HK-2 (cell line): ENCODE data around the gene PDS5B.
A peak's percentile ranks its signal among the peaks of the same experiment; 100 is the strongest.
"Not testable (repeated sequence)": the region's sequence is repeated elsewhere in the genome, so short reads cannot be mapped to it uniquely, and the experiment has no call there.

Experiments
- DNase-seq: peaks from one replicate; pipeline ENCODE4 v3.0.0-alpha.2; 2018; ENCODE audit not compliant: unreplicated experiment

Gene PDS5B, protein sequence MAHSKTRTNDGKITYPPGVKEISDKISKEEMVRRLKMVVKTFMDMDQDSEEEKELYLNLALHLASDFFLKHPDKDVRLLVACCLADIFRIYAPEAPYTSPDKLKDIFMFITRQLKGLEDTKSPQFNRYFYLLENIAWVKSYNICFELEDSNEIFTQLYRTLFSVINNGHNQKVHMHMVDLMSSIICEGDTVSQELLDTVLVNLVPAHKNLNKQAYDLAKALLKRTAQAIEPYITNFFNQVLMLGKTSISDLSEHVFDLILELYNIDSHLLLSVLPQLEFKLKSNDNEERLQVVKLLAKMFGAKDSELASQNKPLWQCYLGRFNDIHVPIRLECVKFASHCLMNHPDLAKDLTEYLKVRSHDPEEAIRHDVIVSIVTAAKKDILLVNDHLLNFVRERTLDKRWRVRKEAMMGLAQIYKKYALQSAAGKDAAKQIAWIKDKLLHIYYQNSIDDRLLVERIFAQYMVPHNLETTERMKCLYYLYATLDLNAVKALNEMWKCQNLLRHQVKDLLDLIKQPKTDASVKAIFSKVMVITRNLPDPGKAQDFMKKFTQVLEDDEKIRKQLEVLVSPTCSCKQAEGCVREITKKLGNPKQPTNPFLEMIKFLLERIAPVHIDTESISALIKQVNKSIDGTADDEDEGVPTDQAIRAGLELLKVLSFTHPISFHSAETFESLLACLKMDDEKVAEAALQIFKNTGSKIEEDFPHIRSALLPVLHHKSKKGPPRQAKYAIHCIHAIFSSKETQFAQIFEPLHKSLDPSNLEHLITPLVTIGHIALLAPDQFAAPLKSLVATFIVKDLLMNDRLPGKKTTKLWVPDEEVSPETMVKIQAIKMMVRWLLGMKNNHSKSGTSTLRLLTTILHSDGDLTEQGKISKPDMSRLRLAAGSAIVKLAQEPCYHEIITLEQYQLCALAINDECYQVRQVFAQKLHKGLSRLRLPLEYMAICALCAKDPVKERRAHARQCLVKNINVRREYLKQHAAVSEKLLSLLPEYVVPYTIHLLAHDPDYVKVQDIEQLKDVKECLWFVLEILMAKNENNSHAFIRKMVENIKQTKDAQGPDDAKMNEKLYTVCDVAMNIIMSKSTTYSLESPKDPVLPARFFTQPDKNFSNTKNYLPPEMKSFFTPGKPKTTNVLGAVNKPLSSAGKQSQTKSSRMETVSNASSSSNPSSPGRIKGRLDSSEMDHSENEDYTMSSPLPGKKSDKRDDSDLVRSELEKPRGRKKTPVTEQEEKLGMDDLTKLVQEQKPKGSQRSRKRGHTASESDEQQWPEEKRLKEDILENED (N-terminal part only)

GRCh38 chr13:32586080-32586900 lies at the start of gene PDS5B:
PDS5B (plus strand) TSS chr13:32586452; CDS start chr13:32648773, 62,321 bp downstream.
- peak; percentile 87 for DNase-seq

DNA sequence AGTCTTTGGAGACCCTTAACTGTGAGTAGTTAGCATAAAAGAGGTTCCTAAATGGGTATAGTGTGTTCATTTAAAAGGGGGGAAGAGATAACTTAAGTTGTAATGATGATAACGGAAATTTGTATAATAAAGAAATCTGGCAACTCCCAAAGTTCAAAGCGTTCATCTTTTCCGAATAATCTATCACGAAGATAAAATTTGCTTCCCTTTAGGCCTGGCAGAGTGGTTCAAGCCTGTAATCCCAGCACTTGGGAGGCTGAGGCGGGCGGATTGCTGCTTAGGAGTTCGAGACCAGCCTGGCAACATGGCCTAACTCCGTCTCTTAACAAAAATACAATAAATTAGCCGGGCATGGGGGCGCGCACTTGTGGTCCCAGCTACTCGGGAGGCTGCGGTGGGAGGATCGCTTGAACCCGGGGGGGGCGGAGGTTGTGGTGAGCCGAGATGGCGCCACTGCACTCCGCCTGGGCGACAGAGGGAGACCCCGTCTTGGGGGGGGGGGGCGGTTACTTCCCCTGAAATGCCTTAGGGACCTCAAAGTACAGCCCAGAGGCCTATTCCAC lies 48.6 kb upstream of the PDS5B start:
- peak; percentile 9 for DNase-seq

GRCh38 chr13:32538143-32538620 lies 48.1 kb upstream of the PDS5B start:
- no peak for DNase-seq

- peak; percentile 83 for DNase-seq
Measured at GRCh38 chr13:32538621-32539246, 47.5 kb upstream of the PDS5B start, which contains the start of gene N4BP2L2. N4BP2L2 (minus strand) TSS chr13:32538795; CDS start chr13:32537027, 1,768 bp downstream.

DNA sequence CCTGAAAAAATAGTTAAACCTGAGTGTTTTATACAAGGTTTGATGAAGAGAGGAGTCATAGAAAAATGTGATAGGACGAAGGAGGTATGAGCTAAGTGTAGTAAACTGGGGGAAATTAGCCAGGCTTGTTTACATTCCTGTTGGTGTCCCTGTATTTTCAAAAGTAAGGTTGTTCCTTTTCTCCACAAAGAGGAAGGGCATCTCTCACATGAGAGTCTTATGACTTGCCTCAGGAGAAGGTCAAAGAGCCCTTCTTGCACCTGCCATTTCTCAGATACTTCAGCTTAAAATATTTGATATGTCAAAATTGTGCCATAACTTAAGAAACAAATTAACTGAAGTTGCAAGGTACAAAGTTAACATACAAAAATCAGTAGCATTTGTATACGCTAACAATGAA lies 44.0 kb upstream of the PDS5B start:
- no peak for DNase-seq

DNA sequence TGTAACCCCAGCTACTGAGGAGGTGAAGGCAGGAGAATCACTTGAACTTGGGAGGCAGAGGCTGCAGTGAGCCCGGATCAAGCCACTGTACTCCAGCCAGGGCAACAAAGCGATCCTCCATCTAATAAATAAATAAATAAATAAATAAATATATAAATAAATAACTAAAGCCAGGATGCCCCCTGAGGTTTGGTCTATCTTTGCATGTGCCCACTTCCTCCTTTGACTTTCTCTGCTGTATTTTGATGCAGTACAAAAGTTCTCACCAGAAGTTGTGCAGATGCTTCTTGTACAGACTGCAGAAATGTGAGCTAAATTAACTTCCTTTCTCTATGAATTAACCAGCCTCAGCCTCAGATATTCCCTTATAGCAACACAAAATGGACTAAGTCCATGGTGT lies 41.2 kb upstream of the PDS5B start:
- DNase-seq: no peak

DNA sequence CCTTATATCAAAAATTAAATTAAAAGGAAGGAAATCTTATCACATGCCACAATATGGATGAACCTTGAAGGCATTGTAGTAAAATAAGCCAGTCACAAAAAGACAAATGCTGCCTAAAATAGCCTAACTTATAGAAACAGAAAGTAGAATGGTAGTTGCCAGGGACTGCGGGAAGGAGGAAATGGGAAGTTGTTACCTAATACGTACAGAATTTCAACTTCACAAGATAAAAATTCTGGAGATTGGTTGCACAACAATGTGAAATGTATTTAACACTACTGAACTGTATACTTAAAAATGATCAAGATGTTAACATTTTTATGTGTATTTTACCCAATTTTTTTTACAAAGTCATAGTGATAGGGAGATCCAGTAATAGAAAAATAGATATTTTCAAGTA lies 37.4 kb upstream of the PDS5B start:
- DNase-seq: no peak

DNA sequence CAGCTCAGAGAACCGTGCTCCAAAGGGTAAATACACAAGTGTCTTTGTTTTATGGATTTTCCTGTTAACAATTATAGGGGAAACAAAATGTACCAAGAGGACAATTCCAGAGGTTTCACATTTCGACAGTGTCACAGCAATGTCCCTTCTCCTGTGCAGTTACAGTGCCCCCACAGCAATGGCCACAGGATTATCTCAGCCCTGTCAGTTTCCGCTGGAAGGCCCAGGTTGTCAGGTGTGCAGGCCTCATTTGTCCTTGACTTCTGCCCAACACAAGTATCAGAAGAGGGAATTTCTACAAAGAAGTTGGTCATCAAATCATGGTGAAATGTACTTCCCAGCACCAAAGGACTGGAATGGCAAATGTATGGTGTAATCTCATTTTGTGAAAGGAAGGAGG lies 36.5 kb upstream of the PDS5B start:
- no peak for DNase-seq

- no peak for DNase-seq
Measured at GRCh38 chr13:32553720-32554119, 32.5 kb upstream of the PDS5B start.

GRCh38 chr13:32555613-32556012 lies 30.6 kb upstream of the PDS5B start:
- no peak for DNase-seq

DNA sequence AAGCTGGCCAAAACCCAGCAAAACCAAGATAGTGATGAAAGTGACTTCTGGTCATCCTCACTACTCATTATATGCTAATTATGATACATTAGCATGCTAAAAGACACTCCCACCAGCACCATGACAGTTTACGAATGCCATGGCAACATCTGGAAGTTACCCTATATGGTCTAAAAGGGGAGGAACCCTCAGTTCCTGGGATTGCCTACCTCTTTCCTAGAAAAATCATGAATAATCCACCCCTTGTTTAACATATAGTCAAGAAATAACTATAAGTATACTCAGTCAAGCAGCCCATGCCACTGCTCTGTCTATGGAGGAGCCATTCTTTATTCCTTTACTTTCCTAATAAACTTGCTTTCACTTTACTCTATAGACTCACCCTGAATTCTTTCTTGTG lies 25.4 kb upstream of the PDS5B start:
- DNase-seq: not testable (repeated sequence)

GRCh38 chr13:32575687-32576086 lies 10.6 kb upstream of the PDS5B start:
- not testable (repeated sequence) for DNase-seq

- no peak for DNase-seq
Measured at GRCh38 chr13:32577032-32577431, 9.2 kb upstream of the PDS5B start.

DNA sequence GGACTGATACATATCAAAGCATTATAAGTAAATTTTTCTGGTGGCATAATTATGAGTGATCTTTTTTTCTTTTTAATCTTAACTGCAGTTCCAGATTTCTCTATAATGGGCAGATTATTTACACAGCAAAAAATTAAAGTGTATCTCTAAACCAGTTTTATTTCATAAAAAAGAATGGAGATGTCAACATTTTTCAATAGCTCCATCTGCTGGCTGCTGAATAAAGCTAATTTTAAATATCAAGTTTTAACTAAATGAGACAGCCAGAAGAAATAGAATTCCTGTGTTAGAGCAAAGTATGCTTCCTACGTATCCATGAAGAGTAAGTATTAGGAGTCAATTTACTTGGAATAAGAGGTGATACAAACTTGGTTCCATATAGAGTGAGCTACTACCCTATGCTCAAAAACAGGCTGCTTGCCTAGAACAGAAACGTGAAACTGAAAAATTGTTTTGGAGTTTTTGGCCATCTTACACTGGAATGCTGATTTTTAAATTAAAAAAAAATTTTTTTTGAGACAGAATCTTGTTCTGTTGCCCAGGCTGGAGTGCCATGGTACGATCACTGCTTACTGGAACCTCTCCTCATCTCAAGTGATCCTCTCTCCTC lies 5.0 kb upstream of the PDS5B start:
- no peak for DNase-seq

GRCh38 chr13:32582281-32582680 lies 4.0 kb upstream of the PDS5B start:
- DNase-seq: no peak

DNA sequence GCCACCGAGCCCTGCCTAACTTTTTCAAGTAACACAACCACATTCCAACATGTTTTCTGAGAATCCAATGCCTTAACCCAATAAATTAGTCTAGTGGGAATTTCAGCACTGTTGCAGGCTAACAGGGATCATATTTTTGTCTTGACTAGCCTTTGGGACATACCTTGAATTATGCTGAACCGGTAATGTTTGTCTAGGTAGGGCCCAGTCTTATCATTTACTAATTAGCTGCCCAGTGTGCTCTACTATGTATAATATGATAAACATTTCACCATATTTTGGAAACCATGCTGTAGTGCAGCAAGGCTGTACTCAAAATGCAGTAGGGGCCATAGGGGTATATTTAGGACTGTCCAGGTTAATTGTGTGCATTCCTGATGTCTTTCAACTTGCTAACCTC lies 3.3 kb upstream of the PDS5B start:
- DNase-seq: no peak

DNA sequence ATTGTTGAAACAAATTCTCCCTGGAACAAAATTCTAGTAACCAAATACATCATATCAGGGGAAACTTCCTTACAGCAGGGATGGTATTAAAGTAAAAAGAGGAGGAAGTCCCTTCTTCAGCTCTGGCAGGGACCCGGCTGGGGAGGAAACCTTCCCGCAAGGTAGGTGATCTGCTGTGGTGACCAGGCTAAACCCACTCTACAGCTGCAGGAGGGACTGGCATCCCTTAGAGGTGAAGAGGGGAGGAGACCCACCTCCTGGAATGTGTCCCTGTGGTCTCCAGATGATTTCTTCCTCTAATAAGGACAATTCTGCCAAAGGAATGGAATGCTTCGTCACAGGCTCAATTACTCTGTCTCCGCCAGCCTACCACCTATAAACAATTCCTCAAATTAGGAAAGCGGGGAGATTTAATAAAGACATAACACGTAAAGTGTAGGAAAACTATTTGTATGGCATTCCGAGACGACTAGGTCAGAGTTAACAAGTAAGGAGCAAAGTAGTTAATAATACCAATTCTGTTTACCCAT lies 637 bp upstream of the PDS5B start:
- peak; percentile 5 for DNase-seq

- peak; percentile 52 for DNase-seq
Measured at GRCh38 chr13:32587011-32587810, 959 bp downstream of the PDS5B start.

DNA sequence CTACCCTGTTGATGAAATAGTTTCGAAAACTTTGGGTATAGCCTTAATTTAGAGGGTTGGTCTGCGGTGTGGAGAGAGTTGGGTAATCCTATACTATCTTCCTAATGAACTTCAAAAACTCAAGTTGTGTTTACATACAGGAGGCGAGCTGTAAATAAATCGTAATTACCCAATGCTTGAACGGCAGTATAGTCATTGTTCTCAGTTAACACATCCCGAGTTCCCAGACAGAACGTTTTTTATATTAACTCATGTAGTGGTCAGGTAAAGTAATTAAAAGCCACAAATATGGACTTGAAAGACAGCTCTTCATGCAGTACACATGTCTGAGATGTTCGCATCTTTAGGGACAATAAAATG lies 1.5 kb downstream of the PDS5B start:
- DNase-seq: no peak
